Activated CD4-positive, alpha-beta memory T cell treated with anti-CD3 and anti-CD28 coated beads for 36 hours (primary cell): Measurements from ENCODE around the gene TUBGCP4. TPM values are rescaled to one million over a fixed set of nuclear protein-coding genes. Genes with fewer than 3 reads are reported as not detected.

Experiments
- CTCF ChIA-PET: fragments of 350-600 bp; sonication (Branson Sonifier 250); formaldehyde crosslinking; loops from one replicate; lab custom pipeline; 2021; ENCODE audit warnings: antibody characterized with exemption, inconsistent platforms; lab: Charles Lee
- POLR2A ChIA-PET: fragments of 350-600 bp; sonication (Branson Sonifier 250); formaldehyde crosslinking; loops from one replicate; lab custom pipeline; 2021; ENCODE audit warnings: antibody characterized with exemption; lab: Charles Lee
- DNase-seq: peaks from one replicate; pipeline ENCODE4 v3.0.0-alpha.2; 2020
- H3K27ac Mint-ChIP-seq: one replicate; pipeline ENCODE4 v1.8.0; 2021; ENCODE audit warnings: mixed read lengths
- H3K27me3 Mint-ChIP-seq: one replicate; pipeline ENCODE4 v1.8.0; 2021; ENCODE audit warnings: mixed read lengths
- H3K36me3 Mint-ChIP-seq: one replicate; pipeline ENCODE4 v1.8.0; 2021; ENCODE audit warnings: mixed read lengths
- H3K4me1 Mint-ChIP-seq: one replicate; pipeline ENCODE4 v1.8.0; 2021; ENCODE audit warnings: low read depth, mixed read lengths
- H3K4me3 Mint-ChIP-seq: one replicate; pipeline ENCODE4 v1.8.0; 2021; ENCODE audit warnings: mild to moderate bottlenecking, mixed read lengths
- H3K9me3 Mint-ChIP-seq: one replicate; pipeline ENCODE4 v1.8.0; 2021; ENCODE audit warnings: mixed read lengths
- intact Hi-C: fragments of 100-400 bp; cut with micrococcal nuclease; formaldehyde crosslinking; loops from one replicate; pipeline ENCODE4 v1.15.1; 2023
- total RNA-seq, 2 experiments: library from RNA; stranded (reverse); gene quantifications; one replicate each; pipeline ENCODE4 v1.2.3, GENCODE V29; 2021

Gene TUBGCP4
- total RNA-seq, 2 experiments from 2014 or later, result 37.3 to 37.6 TPM

DNA sequence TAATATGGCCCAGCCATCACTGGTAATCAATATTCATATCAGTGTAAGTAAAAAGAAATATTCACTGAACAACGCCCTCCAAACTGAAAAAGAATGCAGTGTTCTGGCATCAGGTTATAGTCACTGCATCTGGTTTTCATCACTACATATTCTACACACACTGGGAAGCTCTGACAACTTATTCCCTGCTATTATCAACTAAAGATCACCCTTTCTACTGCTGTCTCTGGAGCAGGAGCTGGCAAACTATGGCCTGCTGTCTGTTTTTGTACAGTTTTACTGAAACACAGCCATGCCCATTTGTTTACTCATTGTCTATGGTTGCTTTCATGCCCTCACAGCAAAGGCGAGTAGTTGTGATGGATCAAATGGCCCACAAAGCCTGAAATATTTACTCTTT, 35.3 kb downstream of the TUBGCP4 start:
- no peak overlapping the region for H3K4me3 Mint-ChIP-seq
- H3K9me3 Mint-ChIP-seq, result no peaks in the 10 kb centered on the region
- DNase-seq, result no peak
- H3K27ac Mint-ChIP-seq, result no peak overlapping the region
- no peaks in the 10 kb centered on the region for H3K27me3 Mint-ChIP-seq
- intact Hi-C loops, result no loop called here
- H3K36me3 Mint-ChIP-seq, result peaks cover 50% of the 10 kb centered on the region
- ChIA-PET POLR2A (no interaction called here), CTCF (interaction anchor here (1.3 kb wide), 1 partner anchor 121 kb away, joined by 4 read pairs; no protein-coding TSS in a partner anchor)
- H3K4me1 Mint-ChIP-seq, result no peaks in the 10 kb centered on the region

DNA sequence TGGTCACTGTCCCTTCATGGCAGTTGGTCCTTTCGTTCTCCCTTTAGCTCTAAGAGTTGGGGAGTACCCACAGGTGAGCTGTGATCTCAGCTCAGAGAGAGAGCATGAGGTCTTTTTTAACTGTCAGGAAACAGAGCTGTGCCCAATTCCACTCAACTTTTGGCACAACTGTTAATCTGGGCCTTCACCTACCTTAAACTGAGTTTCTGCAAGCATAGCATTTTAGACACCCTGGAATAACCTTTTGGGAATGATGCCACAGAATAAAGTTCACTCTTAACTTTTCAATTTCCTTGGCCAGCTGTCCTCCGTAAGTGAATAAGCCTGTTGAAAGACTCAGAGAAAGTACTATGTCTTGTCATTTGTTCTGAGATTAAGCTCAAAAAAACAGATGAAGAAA, 35.9 kb downstream of the TUBGCP4 start:
- CTCF ChIA-PET, result interaction anchor here (1.3 kb wide), 1 partner anchor 121 kb away, joined by 4 read pairs; no protein-coding TSS in a partner anchor
- Mint-ChIP-seq H3K27me3 (no peaks in the 10 kb centered on the region), H3K9me3 (no peaks in the 10 kb centered on the region), H3K36me3 (peaks cover 44% of the 10 kb centered on the region), H3K4me1 (no peaks in the 10 kb centered on the region), H3K4me3 (no peak overlapping the region), H3K27ac (no peak overlapping the region)
- no peak for DNase-seq
- intact Hi-C loops, result no loop called here
- POLR2A ChIA-PET, result no interaction called here

DNA sequence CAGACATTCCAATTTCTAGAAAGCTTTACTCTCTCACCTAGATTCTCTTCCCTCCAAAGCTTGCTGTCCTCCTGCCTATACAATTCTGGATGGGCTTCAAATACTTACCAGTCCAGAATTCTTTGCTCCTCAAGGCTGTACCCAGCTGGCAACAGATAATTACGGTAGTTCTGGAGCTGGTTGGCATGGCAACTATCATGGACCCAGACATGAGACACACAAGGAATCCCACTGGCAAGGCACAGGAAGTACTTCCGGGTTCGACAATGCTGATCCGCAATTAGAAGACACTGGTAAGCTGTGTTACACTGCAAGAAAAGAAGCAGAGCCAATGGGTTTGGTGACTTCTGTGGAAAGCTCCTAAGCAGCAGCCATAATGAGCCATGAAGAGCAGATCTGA, 37.9 kb downstream of the TUBGCP4 start:
- H3K36me3 Mint-ChIP-seq, result peaks cover 50% of the 10 kb centered on the region
- POLR2A ChIA-PET, result no interaction called here
- no peak overlapping the region for H3K27ac Mint-ChIP-seq

DNA sequence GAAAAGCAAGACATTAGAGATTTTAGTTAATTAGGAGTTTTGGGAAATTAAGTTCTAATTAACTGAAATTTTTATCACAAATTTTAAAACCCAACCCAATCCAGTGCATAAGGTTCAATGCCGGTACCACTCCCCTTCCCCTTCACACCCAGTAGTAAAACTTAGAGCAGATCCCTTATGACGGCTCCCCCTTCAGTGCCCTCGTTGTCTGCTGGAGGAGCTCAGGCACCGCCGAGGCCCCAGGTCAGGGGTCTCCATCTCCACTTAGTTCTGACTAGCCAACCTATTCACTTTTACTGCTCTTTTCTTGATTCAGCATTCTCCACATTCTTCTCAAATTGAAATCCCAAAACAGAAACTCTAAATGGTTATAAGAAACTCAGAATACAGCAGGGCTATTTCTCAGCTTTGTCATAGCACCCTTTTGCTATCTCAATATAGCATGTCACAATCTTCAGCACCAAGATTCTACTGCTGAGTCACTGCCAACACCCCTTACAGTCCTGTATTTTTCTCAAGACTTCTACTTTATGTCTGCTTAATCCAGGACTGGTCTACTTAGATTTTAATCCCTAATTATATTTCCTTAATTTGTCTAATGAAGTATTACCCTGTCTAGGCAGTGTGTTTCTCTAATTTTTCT, 39.8 kb downstream of the TUBGCP4 start:
- no peaks in the 10 kb centered on the region for H3K9me3 Mint-ChIP-seq
- intact Hi-C loops, result no loop called here
- CTCF ChIA-PET, result interaction anchor here (0.9 kb wide), 1 partner anchor 35 kb away, joined by 3 read pairs; no protein-coding TSS in a partner anchor
- peak overlapping the region; percentile 25 for H3K27ac Mint-ChIP-seq
- no peaks in the 10 kb centered on the region for H3K4me1 Mint-ChIP-seq
- peaks cover 53% of the 10 kb centered on the region for H3K36me3 Mint-ChIP-seq
- no peak overlapping the region for H3K4me3 Mint-ChIP-seq
- H3K27me3 Mint-ChIP-seq, result no peaks in the 10 kb centered on the region
- no peak for DNase-seq
- POLR2A ChIA-PET, result interaction anchor here (0.9 kb wide), 1 partner anchor 24 kb away, joined by 3 read pairs; no protein-coding TSS in a partner anchor

More for the DNA sequence above, 37.9 kb downstream of the TUBGCP4 start:
- no peak overlapping the region for H3K4me3 Mint-ChIP-seq
- intact Hi-C loops, result no loop called here
- CTCF ChIA-PET, result no interaction called here
- H3K4me1 Mint-ChIP-seq, result no peaks in the 10 kb centered on the region
- no peak for DNase-seq
- no peaks in the 10 kb centered on the region for H3K9me3 Mint-ChIP-seq
- no peaks in the 10 kb centered on the region for H3K27me3 Mint-ChIP-seq

DNA sequence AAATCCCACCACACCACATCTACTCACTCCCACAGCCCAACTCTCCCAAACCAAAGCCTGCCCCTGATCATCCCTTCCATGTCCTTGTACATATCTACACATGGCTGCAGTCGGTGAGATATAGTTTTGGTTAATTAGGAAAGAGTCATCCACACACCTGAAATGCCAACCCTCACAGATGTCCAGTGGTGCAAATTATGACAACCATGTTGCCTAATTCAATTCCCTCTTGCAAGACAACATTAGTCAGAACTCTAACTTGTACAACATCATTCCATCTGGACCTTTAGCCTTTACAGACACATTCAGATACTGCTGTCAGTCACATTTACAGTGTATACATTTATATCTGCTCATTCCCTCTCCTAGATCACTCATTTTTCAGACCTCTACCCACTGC, 41.2 kb downstream of the TUBGCP4 start:
- CTCF ChIA-PET, result no interaction called here
- DNase-seq, result no peak
- intact Hi-C loops, result no loop called here
- no peaks in the 10 kb centered on the region for H3K9me3 Mint-ChIP-seq
- no peak overlapping the region for H3K27ac Mint-ChIP-seq
- POLR2A ChIA-PET, result no interaction called here
- H3K27me3 Mint-ChIP-seq, result no peaks in the 10 kb centered on the region
- no peak overlapping the region for H3K4me3 Mint-ChIP-seq
- H3K36me3 Mint-ChIP-seq, result peaks cover 50% of the 10 kb centered on the region
- no peaks in the 10 kb centered on the region for H3K4me1 Mint-ChIP-seq

DNA sequence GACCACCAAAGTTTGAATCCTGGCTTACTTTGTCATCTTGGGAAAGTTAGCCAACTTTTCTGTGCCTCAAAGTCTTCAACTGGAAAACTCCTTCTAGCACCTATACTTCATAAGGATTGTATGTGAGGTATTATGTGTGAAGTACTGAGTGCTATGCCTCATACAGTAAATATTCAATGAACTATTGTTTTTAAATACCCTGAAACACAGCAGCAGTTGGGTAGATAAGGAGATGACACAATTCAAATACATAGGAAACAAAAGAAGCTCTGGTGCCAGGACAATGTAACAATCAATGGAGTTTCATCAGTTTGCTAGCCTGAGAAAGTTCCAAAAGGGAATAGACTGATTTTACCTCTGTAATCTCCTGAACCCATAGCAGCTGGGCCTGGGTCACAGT, 43.3 kb downstream of the TUBGCP4 start:
- H3K36me3 Mint-ChIP-seq, result peaks cover 40% of the 10 kb centered on the region
- no peak overlapping the region for H3K4me3 Mint-ChIP-seq
- no peaks in the 10 kb centered on the region for H3K4me1 Mint-ChIP-seq
- ChIA-PET CTCF (no interaction called here), POLR2A (no interaction called here)
- no peak for DNase-seq
- H3K9me3 Mint-ChIP-seq, result no peaks in the 10 kb centered on the region
- H3K27me3 Mint-ChIP-seq, result no peaks in the 10 kb centered on the region
- intact Hi-C loops, result no loop called here
- no peak overlapping the region for H3K27ac Mint-ChIP-seq

DNA sequence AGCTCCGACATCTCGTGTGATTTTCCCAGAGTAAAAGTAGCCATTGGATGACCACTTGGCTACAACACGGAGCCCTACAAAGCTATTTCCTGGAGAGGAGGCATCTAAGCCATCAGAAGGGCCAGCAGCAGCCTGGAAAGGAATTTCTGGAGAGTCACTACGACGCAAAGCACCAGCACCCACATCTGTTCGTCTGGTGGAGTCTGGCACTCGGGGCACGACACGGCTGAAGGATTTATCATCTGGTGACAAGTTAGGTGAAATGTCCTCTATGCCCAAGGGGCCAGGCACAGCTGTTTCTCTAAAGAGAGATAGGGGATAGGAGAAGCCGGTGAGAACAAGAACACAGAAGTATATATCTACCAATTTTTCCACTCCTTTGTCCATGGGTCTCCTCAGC, 49.5 kb downstream of the TUBGCP4 start:
- Mint-ChIP-seq H3K36me3 (peaks cover 33% of the 10 kb centered on the region), H3K27me3 (no peaks in the 10 kb centered on the region), H3K9me3 (no peaks in the 10 kb centered on the region), H3K4me3 (no peak overlapping the region), H3K27ac (no peak overlapping the region), H3K4me1 (peaks cover 7% of the 10 kb centered on the region)
- POLR2A ChIA-PET, result no interaction called here
- intact Hi-C loops, result no loop called here
- no peak for DNase-seq
- CTCF ChIA-PET, result no interaction called here

DNA sequence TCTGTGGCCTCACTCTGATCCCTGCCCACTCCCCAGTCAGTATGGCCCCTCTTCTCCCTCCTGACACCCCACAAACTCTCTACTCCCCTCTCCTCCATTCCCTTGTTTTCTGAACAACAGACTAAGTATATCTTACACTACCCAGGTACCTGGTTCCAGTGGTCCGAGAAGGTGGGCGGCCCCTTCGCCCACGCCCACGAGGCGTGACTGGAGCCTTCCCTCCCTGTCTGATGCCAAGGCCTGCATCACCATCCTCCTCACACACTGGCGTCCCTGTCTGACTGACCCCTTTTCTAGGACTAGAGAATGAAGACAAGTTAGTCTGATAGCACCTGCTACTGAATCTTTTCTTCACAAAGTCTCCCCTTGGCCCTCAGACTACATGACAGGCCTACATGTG, 50.0 kb downstream of the TUBGCP4 start:
- H3K4me3 Mint-ChIP-seq, result no peak overlapping the region
- no peak for DNase-seq
- H3K9me3 Mint-ChIP-seq, result no peaks in the 10 kb centered on the region
- H3K27ac Mint-ChIP-seq, result no peak overlapping the region
- ChIA-PET CTCF (no interaction called here), POLR2A (no interaction called here)
- H3K27me3 Mint-ChIP-seq, result no peaks in the 10 kb centered on the region
- peaks cover 32% of the 10 kb centered on the region for H3K36me3 Mint-ChIP-seq
- intact Hi-C loops, result no loop called here
- peaks cover 7% of the 10 kb centered on the region for H3K4me1 Mint-ChIP-seq

DNA sequence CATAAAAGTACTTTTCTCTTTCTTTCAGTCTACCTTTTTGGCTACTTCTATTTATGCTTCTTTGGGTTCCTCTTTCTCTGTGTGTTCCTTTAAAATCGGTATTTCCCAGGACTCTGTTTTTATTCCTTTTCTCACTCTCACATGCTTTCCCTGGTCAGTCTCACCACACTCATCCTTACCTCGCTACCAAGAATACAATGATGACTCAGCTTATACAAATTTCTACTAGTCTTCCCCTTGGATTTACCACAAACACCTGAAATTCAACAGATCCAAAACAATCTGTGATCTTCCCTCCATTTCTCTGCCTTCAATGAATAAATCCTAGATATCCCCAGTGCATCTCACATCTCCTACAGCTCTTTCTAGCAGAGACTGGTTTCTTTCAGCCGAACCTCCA, 52.9 kb downstream of the TUBGCP4 start:
- POLR2A ChIA-PET, result no interaction called here
- intact Hi-C loops, result no loop called here
- CTCF ChIA-PET, result interaction anchor here (0.6 kb wide), 1 partner anchor 144 kb away, joined by 3 read pairs; no protein-coding TSS in a partner anchor

DNA sequence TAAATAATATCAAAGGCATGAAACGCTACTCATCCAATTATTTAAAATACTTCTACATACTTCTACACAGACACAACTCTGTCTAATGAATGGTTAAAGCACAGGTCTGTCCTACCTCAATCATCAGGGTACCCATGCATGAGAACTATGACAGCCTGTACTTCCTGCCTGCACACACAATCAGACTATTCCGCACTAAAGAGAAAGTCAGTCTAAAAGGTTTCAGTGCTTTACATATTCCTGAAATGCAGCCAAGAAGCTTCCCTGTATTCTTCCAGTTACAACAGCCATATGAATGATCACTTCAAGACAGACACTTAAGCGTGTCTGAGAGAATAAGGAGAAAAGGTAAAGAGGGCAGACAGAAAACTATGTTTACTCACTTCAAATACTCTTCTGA, 58.8 kb downstream of the TUBGCP4 start:
- CTCF ChIA-PET, result no interaction called here
- Mint-ChIP-seq H3K36me3 (peaks cover 25% of the 10 kb centered on the region), H3K4me3 (no peak overlapping the region), H3K4me1 (no peaks in the 10 kb centered on the region), H3K9me3 (no peaks in the 10 kb centered on the region), H3K27ac (no peak overlapping the region), H3K27me3 (no peaks in the 10 kb centered on the region)
- POLR2A ChIA-PET, result no interaction called here
- DNase-seq, result no peak
- intact Hi-C loops, result no loop called here

More for the DNA sequence above, 52.9 kb downstream of the TUBGCP4 start:
- H3K27ac Mint-ChIP-seq, result no peak overlapping the region
- no peaks in the 10 kb centered on the region for H3K27me3 Mint-ChIP-seq
- no peak overlapping the region for H3K4me3 Mint-ChIP-seq
- no peak for DNase-seq
- peaks cover 37% of the 10 kb centered on the region for H3K36me3 Mint-ChIP-seq
- H3K4me1 Mint-ChIP-seq, result peaks cover 7% of the 10 kb centered on the region
- no peaks in the 10 kb centered on the region for H3K9me3 Mint-ChIP-seq

DNA sequence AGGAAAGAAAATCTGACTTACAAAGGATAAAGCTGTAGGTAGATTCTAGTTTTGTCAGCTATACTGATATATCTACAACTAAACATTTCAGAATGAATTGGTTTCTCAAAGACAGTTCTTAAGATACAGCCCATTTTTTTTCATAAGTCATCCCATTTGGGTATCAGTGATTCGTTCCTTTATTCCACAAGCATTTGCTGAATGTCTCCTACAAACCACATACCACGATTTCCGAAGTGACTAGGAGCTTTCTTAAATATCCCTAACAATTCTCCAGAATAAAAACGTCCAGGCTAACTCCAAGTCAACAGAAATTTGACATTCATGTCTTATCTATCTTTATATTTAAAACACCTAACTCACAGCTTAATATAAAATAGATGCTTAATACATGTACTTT, 62.3 kb downstream of the TUBGCP4 start:
- intact Hi-C loops, result no loop called here
- ChIA-PET POLR2A (no interaction called here), CTCF (interaction anchor here (1.5 kb wide), 1 partner anchor 77 kb away, joined by 4 read pairs; no protein-coding TSS in a partner anchor)
- Mint-ChIP-seq H3K4me1 (no peaks in the 10 kb centered on the region), H3K27me3 (no peaks in the 10 kb centered on the region), H3K4me3 (no peak overlapping the region), H3K27ac (no peak overlapping the region), H3K36me3 (peaks cover 17% of the 10 kb centered on the region), H3K9me3 (no peaks in the 10 kb centered on the region)
- DNase-seq, result no peak

DNA sequence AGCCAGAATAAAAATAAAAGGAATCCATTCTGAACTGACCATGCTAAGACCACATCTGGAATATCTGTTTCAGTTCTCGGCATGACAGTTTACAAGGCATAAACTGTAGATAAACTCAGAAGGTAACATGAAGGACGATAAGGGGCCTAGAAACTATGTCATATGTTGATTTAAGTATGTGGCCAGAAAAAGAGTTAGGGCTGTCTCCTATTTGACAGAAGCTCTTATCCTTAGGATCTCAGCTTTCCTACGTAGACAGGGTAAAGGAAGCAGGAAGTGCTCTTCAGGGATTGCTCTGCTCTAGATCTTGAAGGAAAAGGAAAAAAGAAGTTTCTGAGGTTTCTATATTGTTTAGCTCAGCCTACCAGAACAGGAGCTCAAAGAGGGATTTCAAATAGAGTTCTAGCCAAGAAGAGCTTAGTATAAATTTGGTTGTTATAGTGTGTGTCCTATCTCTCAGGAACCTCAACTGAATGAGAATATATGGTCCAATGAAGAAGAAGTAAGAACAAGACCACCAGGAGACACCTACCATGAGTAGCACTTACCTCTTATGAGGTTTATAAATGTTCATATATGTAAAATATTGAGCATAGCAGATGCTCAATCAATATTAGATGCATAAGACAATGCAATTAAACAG, 62.9 kb downstream of the TUBGCP4 start:
- H3K36me3 Mint-ChIP-seq, result peaks cover 17% of the 10 kb centered on the region
- DNase-seq, result no peak
- POLR2A ChIA-PET, result no interaction called here
- no peaks in the 10 kb centered on the region for H3K9me3 Mint-ChIP-seq
- no peaks in the 10 kb centered on the region for H3K4me1 Mint-ChIP-seq
- intact Hi-C loops, result no loop called here
- no peaks in the 10 kb centered on the region for H3K27me3 Mint-ChIP-seq
- no peak overlapping the region for H3K4me3 Mint-ChIP-seq
- CTCF ChIA-PET, result interaction anchor here (1.5 kb wide), 1 partner anchor 77 kb away, joined by 4 read pairs; no protein-coding TSS in a partner anchor
- H3K27ac Mint-ChIP-seq, result no peak overlapping the region
